C4-2B (cell line): ENCODE measurements around the gene FAM229A.

Experiments
- CTCF ChIP-seq: fragments of 450-650 bp; conservative IDR thresholded peaks from 2 replicates; pipeline ENCODE4 v1.5.1; 2017; ENCODE audit warnings: mild to moderate bottlenecking
- ZFX ChIP-seq: fragments of 450-650 bp; IDR thresholded peaks from 2 replicates; pipeline ENCODE4 v1.6.1; 2017

DNA sequence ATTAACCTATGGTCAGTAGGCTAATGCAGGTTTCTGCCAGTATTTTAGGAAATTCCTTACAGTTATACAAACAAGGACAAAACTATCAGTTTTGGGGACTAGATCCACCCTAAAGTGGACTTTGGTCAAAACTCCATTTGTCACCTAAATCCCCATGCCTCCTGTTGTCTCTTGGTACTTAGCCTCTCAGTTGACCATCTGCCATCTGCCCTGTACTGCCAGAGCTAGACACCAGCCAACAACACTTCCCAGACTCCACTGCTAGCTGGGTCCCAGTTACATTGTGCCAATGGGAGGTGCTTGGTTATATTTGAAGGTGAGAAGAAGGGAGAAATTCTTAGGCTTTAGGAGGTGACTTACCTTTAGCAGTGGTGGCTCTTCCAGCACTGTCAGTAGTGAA lies 49.0 kb upstream of the FAM229A start:
- no peak for TF ChIP-seq CTCF
- no peak for TF ChIP-seq ZFX
